Chondrocyte (in vitro differentiated cells): ENCODE results near the gene EPGN. TPM values are rescaled to one million over a fixed set of nuclear protein-coding genes. Genes with fewer than 3 reads are reported as not detected.
A peak's percentile ranks its signal among the peaks of the same experiment; 100 is the strongest.

Experiments
- DNase-seq: peaks from one replicate; pipeline ENCODE4 v3.0.0; 2021; ENCODE audit warnings: mixed read lengths, low spot score
- H3K27ac Mint-ChIP-seq: one replicate; pipeline ENCODE4 v1.8.0; 2021; ENCODE audit warnings: mild to moderate bottlenecking, moderate library complexity, mixed read lengths; ENCODE audit not compliant: unreplicated experiment
- H3K27me3 Mint-ChIP-seq: 2 replicates; pipeline ENCODE4 v1.8.0; 2021; ENCODE audit warnings: low read depth, mixed read lengths
- H3K36me3 Mint-ChIP-seq: 2 replicates; pipeline ENCODE4 v1.8.0; 2021; ENCODE audit warnings: low read depth, mixed read lengths
- H3K4me1 Mint-ChIP-seq: 2 replicates; pipeline ENCODE4 v1.8.0; 2021; ENCODE audit warnings: low read depth, mild to moderate bottlenecking, mixed read lengths
- H3K4me3 Mint-ChIP-seq: one replicate; pipeline ENCODE4 v1.8.0; 2021; ENCODE audit warnings: mild to moderate bottlenecking, moderate library complexity, mixed read lengths; ENCODE audit not compliant: unreplicated experiment
- H3K9me3 Mint-ChIP-seq: 2 replicates; pipeline ENCODE4 v1.8.0; 2021; ENCODE audit warnings: low read depth, mixed read lengths
- CTCF ChIP-seq: fragments of 200-600 bp; sonication (generic); IDR thresholded peaks from 2 replicates; pipeline ENCODE4 v1.5.0; 2021; ENCODE audit warnings: antibody characterized with exemption, mild to moderate bottlenecking, moderate library complexity
- total RNA-seq: library from RNA; stranded (reverse); gene quantifications from 3 replicates; pipeline ENCODE4 v1.2.1, GENCODE V29; 2021

EPGN gene
- total RNA-seq, 1 donor from 2014 or later, result 0.62 TPM

GRCh38 chr4:74282926-74283325 is 25.3 kb upstream of the EPGN start:
- no peaks in the 10 kb centered on the region for H3K27me3 Mint-ChIP-seq
- H3K4me3 Mint-ChIP-seq, result no peak overlapping the region
- H3K27ac Mint-ChIP-seq, result no peak overlapping the region
- peaks cover 13% of the 10 kb centered on the region for H3K4me1 Mint-ChIP-seq
- DNase-seq, result no peak
- H3K9me3 Mint-ChIP-seq, result no peaks in the 10 kb centered on the region
- no peak for TF ChIP-seq CTCF
- no peaks in the 10 kb centered on the region for H3K36me3 Mint-ChIP-seq

GRCh38 chr4:74283614-74284013 is 24.7 kb upstream of the EPGN start:
- Mint-ChIP-seq H3K4me1 (peaks cover 13% of the 10 kb centered on the region), H3K27ac (peak overlapping the region; percentile 24), H3K9me3 (no peaks in the 10 kb centered on the region), H3K36me3 (no peaks in the 10 kb centered on the region), H3K27me3 (no peaks in the 10 kb centered on the region), H3K4me3 (no peak overlapping the region)
- no peak for TF ChIP-seq CTCF
- no peak for DNase-seq

- no peaks in the 10 kb centered on the region for H3K27me3 Mint-ChIP-seq
- no peak for DNase-seq
- H3K27ac Mint-ChIP-seq, result no peak overlapping the region
- no peak for TF ChIP-seq CTCF
- no peak overlapping the region for H3K4me3 Mint-ChIP-seq
- H3K9me3 Mint-ChIP-seq, result no peaks in the 10 kb centered on the region
- no peaks in the 10 kb centered on the region for H3K36me3 Mint-ChIP-seq
- peaks cover 13% of the 10 kb centered on the region for H3K4me1 Mint-ChIP-seq
Measured at GRCh38 chr4:74284053-74284452, 24.2 kb upstream of the EPGN start.

GRCh38 chr4:74287164-74287563 is 21.1 kb upstream of the EPGN start:
- Mint-ChIP-seq H3K27me3 (no peaks in the 10 kb centered on the region), H3K27ac (no peak overlapping the region), H3K36me3 (no peaks in the 10 kb centered on the region), H3K9me3 (peaks cover 1% of the 10 kb centered on the region), H3K4me1 (peaks cover 13% of the 10 kb centered on the region), H3K4me3 (no peak overlapping the region)
- TF ChIP-seq CTCF, result no peak
- no peak for DNase-seq

- H3K36me3 Mint-ChIP-seq, result no peaks in the 10 kb centered on the region
- H3K27ac Mint-ChIP-seq, result no peak overlapping the region
- peaks cover 13% of the 10 kb centered on the region for H3K4me1 Mint-ChIP-seq
- DNase-seq, result no peak
- H3K27me3 Mint-ChIP-seq, result no peaks in the 10 kb centered on the region
- TF ChIP-seq CTCF, result no peak
- no peak overlapping the region for H3K4me3 Mint-ChIP-seq
- H3K9me3 Mint-ChIP-seq, result peaks cover 3% of the 10 kb centered on the region
Measured at GRCh38 chr4:74287791-74288190, 20.5 kb upstream of the EPGN start.
